Kidney glomerular epithelial cell (primary cell): Measurements from ENCODE around the gene GLIS2.

Experiments used
- DNase-seq: peaks from one replicate; lab custom pipeline; 2025; lab: John Stamatoyannopoulos, UW

Gene GLIS2

DNA sequence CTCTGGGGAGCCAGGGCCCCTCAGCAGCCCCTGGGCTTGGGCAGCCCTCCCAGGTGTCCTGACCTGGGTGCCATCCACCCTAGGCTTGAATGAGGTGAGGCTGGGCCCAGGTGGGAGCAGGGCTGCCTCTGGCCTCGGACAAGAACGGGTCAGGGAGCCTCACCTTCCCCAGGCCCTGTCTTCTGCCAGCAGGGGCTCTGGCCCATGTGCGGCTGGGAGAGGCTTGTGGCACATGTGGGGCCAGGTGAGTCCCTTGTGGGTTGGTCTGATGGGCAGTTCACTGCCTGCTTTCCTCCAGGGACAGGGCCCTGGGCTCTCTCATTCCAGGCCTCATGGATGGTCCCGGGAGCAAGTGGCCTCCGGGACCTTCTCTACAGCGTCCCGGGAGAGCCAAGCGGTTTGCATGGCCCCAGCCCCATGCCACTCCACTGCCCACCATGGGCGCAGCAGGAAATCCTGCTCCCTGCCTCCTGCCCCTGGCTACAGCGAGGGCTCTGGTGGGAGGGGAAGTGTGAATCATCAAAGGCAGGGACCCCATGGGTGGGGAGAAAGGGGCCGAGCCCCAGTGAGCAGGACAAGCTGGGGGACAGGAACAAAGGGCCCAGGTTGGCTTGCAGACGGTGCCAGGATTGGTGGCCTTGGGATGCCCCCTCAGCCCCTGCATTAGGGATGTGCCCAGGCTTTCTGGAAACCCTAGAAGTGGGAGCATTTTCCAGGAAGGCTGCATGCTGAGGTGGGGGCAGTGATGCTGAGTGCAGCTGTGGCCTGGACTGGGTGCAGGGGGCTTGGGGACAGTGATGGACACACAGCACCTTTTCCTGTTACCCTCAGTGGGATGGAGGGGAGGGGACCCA is 68.0 kb downstream of the GLIS2 start:
- no peak for DNase-seq

DNA sequence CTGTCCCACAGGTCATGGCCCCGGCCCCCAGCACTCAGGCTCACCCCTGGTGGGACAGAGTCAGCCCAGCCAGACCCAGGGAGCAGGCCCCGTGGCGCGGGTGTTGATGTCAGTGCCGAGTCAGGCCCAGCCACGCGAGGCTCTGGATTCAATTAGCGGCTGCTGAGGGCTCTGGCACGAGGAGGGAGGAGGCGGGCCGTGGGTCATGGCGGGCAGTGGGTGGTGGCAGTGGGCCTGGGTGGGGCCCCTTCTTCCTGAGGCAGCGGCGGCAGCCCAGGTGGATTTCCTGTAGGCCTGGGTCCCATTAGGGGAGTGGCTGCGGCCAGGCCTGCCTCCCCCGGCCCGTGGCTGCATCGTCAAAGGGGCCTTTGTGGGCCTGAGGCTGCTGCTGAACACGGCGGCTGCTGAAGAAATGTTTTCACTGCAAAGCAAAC is 68.7 kb downstream of the GLIS2 start:
- no peak for DNase-seq

DNA sequence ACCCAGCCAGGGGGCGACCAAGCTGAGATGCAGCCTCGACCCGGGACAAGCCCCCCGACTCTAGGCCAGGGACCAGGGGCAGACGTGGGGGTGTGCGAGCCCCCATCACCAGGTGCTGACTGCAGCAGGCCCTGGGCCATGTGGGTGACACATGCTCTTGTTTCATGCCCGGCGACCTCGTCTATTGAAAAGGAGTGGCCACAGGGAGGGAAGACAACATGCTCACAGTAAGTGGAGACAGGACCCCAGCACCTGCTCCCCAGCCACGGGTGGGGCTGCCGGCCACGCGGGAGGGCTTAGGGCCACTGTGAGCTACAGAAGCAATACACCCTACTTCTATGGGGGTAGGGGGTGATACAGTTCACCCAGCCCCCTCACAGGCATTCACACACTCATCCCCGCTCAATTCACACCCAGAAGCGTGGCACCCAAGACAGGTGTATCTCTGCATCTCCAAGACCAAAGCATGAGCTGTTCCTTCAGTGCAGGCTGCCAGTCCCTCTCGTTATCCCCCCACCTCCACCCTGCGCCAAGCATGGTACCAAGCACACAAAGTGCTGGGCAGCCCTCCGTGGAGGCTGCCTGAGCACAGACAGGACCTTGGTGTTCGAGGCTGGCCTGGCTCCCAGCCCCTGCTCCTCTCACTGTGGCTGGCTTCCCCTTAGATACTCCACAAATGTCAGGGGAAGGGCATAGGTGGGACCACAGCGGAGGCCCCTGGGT is 69.4 kb downstream of the GLIS2 start:
- DNase-seq, result no peak

DNA sequence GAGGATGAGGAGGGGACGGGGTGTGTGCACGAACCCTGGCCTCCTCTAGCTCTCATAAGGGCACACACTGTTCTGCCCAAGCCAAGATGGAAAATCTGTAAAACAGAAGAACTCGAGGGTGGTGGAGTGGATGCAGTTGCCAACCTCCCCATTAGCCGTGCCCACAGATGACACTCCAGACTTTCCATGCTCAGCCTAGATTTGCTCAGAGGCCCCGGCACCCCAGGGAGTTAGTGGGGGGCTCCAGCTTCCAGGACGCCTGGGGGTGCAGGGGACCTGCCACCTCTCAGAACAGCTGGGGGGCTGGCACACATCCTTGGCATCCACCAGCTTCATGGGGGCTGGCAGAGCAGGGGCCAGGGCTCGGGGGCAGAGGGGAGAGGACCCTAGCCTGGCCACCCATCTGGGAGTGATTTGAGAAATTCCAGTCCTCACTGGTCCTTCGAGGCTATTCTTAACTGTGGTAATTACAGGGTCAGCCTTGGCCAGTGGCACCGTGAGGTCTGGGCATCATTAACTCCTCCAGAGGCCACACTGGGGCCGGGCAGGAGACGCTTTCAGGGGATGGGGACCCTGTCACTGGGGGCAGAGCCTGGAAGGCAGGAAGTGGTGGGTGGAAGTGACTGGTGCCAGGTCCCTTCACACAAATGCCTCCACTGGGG is 70.1 kb downstream of the GLIS2 start:
- no peak for DNase-seq

DNA sequence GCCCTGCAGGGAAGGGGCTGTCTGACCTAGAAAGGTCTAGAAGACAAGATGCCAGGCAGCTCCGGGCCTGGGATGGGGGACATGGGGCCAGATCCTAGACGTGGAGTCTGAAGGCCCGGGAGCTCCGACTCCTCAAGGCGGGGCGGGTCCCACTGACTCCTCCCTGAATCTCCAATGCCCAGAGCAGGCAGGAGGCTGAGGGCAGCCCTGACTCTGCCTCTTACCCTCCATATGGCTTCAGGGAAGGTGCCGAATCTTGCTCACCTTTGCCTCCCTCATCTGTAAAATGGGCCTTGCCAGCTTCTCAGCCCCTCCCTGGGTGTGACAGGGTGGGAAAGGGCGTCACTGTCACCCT is 70.6 kb downstream of the GLIS2 start:
- DNase-seq, result no peak

DNA sequence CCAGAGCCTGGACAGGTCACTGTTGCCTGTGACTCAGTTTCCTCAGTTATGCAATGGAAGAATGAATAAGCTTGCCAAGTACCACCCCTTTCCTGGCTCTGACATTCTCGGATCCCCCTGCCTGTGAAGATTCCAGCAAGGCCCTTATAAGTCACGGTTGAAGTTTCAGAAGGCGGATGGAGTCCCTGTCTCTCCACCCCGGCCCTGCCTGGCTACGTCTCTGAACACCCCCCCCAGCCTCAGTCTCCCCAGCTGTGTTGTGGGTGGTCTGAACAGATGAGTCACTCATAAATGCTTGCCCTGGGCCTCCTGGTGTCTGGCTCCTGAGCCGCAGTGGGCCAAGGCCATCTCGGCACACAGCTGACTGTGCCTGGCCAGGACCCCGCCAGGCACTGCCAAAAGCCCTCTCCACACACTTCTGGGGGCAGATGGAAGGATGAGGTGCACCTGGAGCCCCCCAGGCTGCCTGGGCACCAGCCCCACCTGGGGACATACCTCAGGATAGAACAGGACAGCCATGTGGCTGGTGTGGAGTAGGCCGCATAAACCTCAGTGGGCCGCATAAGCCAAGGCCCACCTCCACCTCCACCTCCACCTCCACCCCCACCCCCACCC is 71.2 kb downstream of the GLIS2 start:
- no peak for DNase-seq

DNA sequence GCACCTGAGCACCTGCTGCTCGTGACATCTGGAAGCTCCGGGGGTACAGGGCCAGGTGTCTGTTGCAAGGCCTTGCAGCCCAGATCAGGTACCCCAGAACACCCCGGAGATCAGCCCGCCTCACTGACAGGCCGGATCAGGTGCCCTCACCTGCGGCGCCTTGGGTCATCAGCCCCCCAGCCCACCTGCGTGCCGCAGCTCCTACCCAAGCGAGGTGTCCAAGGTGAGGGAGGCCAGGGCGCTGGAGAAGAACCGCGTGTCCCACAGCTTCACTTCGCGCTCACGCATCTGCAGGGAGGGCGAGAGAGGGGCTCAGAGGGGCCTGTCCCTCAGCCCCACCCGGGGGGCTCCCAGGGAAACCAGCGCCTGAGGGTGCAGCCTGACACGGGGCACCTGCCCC is 71.9 kb downstream of the GLIS2 start:
- DNase-seq, result no peak

DNA sequence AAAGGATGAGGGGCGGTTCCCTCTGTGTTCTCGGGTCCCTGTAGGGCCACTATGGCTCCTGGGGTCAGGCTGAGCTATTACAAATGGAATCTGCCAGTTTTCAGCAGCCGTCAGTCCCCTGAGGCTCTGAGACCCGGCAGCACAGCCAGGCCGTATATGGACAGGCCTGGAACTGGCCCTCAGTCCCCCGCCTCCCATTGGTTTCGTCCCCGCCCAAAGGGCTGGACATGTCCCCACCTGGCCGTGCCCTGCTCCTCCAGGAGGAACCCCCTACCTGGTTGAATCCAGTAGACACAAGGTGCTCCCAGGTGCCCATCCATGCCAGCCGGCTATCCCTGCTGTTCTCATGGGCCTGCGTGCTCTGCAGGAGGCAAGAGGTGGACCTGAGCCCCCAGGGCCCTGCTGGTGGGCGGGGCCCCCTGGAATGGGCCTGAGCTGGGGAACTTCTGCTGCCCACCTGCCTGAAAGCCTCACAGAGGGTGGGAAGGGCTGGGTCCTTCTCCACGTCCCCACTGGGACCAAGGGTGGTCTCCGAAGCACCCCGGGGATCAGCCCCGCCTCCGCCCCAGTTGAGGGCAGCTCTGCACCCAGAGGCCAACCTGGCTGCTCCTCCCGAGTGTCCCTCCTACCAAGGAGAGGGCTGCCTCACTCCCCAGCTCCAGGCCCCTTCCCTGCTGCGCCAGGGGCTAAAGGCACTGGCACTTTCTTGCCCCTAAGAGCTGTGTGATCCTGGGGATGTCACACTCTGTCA is 72.6 kb downstream of the GLIS2 start:
- no peak for DNase-seq
